ENCODE data around the gene SF3B1. TPM values are rescaled to one million over a fixed set of nuclear protein-coding genes. Genes with fewer than 3 reads are reported as not detected.
"Not testable (repeated sequence)": the region's sequence is repeated elsewhere in the genome, so short reads cannot be mapped to it uniquely, and the experiment has no call there.

SF3B1 gene
- total RNA-seq, 1 experiment from 2014 or later = 255 TPM

DNA sequence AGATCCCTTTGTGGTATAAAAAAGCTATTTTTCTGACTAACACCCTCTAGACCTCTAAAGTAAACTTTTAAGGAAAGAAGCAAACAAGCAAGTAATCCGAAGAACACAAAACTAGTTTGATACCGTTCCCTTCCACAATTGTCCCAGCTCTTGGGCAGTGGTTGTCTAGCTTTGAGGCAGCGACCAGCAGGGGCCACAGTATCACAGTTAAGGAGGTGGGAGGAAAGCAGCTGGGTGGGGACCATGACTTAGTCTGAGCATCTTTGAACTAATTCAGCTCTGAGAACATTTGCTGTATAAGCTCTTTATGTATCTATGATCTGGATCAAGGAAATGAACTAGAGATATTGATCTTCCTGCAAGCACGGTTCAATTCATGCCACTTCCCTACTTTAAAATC is 51.0 kb downstream of the SF3B1 start:
- DNase-seq (ENCODE audit: low spot score) = no peak
- in situ Hi-C loops (cut with HindIII; ENCODE audit: low sequenced_read_pairs) = no loop called here

- in situ Hi-C loops (cut with HindIII; ENCODE audit: low sequenced_read_pairs) = no loop called here
- no peak for DNase-seq (ENCODE audit: low spot score)
Measured at GRCh38 chr2:197381641-197382040, 53.2 kb downstream of the SF3B1 start.

- in situ Hi-C loops (cut with HindIII; ENCODE audit: low sequenced_read_pairs); DNase-seq (ENCODE audit: low spot score): not testable (repeated sequence)
Measured at GRCh38 chr2:197379918-197380309, 54.9 kb downstream of the SF3B1 start.

DNA sequence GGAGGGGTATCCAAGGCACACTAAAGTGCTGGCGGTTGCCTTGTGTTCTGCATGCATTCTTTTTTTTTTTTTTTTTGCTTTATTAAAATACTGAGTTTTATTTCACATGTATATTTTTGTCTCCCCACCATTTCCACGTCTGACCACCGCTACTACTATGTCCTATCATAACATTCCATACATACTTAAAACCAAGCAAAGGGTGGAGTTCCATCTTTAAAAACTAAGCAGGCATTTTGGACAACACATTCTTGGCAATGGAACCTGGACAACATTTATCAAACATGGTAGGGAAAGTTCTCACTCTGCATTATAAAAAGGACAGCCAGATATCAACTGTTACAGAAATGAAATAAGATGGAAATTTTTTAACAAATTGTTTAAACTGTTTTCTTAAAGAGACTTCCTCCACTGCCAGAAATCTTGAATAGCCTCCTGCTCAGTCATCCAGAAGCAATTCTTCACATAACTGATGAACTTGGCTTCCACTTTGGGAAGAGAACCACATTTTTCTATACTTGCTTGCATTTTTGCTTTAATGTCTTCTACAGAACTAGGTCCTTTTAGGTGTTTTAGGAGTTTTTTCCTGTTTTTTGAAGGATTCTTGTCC is 55.4 kb downstream of the SF3B1 start:
- DNase-seq (ENCODE audit: low spot score); in situ Hi-C loops (cut with HindIII; ENCODE audit: low sequenced_read_pairs): not testable (repeated sequence)

DNA sequence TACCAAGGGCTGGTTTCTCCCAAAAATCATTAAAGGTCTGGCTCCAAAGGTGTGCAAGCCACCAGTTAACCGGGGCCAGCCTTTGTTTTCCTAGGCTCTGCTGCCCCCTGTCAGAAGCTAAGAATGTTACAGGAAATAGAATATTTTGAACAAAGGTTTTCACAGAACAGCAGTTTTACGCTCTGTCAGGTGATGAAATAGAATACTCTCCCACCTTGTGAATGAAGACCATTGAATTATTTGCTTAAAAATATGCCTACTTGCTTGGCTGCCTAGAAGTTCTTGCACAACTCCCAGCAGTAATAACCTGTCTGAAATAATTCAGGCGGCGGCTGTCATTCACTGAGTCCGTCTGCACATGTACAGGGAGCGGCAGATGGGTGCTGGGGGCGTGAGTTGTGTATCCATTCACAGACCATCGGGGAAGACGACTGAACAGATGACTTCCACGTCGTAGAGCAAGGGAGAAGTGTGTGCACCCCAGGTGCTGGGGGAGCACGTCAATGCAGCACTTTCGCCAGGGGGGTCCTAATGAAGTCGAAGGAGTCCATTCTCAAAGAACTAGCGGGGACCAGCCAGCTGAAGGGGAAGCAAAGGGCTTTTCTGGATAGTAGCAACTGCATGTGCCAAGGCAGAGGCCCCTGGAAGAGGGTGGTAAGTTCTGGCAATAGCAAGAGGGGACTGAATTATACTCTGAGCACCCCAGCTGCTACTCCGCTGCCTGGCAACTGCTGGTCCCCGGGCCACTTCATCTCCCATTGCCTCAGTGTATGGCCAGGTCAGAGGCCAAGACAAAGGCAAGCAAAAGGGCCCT is 56.1 kb downstream of the SF3B1 start:
- in situ Hi-C loops (cut with HindIII; ENCODE audit: low sequenced_read_pairs) = no loop called here

GRCh38 chr2:197378086-197378485 is 56.7 kb downstream of the SF3B1 start:
- in situ Hi-C loops (cut with HindIII; ENCODE audit: low sequenced_read_pairs) = no loop called here
- no peak for DNase-seq (ENCODE audit: low spot score)

More for the DNA sequence above, 56.1 kb downstream of the SF3B1 start:
- DNase-seq (ENCODE audit: low spot score) = peak; percentile 84

GRCh38 chr2:197377670-197378069 is 57.2 kb downstream of the SF3B1 start:
- no peak for DNase-seq (ENCODE audit: low spot score)
- in situ Hi-C loops (cut with HindIII; ENCODE audit: low sequenced_read_pairs) = no loop called here

DNA sequence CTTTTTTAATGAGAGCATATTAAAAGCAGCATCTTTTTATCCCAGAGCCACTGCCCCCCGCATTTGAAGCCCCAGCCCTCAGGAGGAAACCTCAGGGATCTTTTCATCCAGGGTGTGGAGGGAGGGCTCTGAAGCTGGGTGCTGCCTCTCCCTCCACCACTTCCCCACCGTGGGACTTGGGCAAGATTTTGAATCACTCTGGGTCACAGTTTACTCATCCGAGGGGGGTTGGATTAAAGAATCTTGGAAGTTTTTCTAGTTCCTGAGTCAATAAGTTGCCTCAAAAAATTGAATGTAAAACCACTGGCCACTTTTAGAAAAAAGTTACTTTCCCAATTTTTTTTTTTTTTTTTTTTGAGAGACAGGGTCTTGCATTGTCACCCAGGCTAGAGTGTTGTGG is 62.2 kb downstream of the SF3B1 start:
- no peak for DNase-seq (ENCODE audit: low spot score)
- in situ Hi-C loops (cut with HindIII; ENCODE audit: low sequenced_read_pairs) = loop anchor here (25.0 kb wide), 1 partner anchor 160 kb away; no protein-coding TSS in a partner anchor

DNA sequence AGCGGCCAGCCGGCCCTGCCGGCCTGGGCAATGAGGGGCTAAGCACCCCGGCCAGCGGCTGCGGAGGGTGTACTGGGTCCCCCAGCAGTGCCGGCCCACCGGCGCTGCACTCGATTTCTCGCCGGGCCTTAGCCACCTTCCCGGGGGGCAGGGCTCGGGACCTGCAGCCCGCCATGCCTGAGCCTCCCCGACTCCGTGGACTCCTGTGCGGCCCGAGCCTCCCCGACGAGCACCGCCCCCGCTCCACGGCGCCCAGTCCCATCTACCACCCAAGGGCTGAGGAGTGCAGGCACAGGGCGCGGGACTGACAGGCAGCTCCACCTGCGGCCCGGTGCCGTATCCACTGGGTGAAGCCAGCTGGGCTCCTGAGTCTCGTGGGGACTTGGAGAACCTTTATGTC is 64.2 kb downstream of the SF3B1 start:
- in situ Hi-C loops (cut with HindIII; ENCODE audit: low sequenced_read_pairs) = loop anchor here (25.0 kb wide), 1 partner anchor 158 kb away; no protein-coding TSS in a partner anchor
- not testable (repeated sequence) for DNase-seq (ENCODE audit: low spot score)

DNA sequence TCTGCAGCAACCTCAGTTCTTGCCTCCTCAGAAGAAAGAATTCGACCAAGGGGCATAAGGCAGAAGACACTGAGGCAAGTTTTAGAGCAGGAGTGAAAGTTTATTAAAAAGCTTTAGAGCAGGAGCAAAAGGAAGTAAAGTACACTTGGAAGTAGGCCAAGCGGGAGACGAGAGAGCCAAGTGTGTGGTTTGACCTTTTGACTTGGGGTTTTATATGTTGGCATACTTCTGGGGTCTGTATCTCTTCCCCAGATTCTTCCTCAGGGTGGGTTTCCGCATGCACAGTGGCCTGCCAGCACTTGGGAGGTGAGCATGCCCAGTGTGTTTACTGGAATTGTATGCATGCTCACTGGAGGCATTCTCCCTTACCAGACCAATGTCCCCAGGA is 64.9 kb downstream of the SF3B1 start:
- no peak for DNase-seq (ENCODE audit: low spot score)
- in situ Hi-C loops (cut with HindIII; ENCODE audit: low sequenced_read_pairs) = loop anchor here (25.0 kb wide), 1 partner anchor 158 kb away; no protein-coding TSS in a partner anchor

DNA sequence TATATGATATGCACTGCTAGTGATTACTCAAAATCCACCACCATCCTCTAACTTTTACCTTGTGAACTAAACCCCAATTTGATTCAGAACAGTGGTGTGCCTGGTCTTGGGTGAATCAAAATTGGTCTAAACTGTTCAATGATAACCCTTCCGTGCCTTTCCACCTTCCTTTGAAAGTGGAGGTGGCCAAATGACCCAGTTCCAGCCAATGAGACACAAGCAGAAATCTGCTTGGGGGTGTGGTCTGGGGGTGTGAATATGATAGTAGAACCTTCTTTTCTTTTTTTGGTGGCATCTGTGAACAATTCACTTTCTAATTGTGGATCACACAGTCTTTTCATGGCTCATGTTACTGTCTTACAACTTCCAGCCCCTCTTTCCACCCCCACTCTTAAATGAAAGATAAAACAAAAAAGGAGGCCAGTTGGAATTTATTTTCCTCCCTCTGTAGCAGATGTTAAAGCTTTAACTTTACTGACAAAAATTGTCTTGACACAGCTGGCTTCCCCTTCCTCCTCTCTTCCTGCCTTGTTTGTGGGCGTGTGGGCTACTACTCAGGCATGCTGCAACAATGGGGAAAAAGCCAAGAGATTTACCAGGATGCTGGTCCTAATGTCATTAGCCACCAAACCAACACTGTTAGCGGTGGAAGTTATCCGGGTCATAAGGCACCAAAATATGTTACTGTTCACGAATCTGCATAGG is 65.4 kb downstream of the SF3B1 start:
- in situ Hi-C loops (cut with HindIII; ENCODE audit: low sequenced_read_pairs) = loop anchor here (25.0 kb wide), 1 partner anchor 157 kb away; no protein-coding TSS in a partner anchor
- no peak for DNase-seq (ENCODE audit: low spot score)

GRCh38 chr2:197368412-197368811 is 66.4 kb downstream of the SF3B1 start:
- in situ Hi-C loops (cut with HindIII; ENCODE audit: low sequenced_read_pairs) = loop anchor here (25.0 kb wide), 1 partner anchor 156 kb away; no protein-coding TSS in a partner anchor
- no peak for DNase-seq (ENCODE audit: low spot score)

GRCh38 chr2:197363998-197364397 is 70.8 kb downstream of the SF3B1 start:
- no peak for DNase-seq (ENCODE audit: low spot score)
- in situ Hi-C loops (cut with HindIII; ENCODE audit: low sequenced_read_pairs) = loop anchor here (25.0 kb wide), 1 partner anchor 152 kb away; no protein-coding TSS in a partner anchor

DNA sequence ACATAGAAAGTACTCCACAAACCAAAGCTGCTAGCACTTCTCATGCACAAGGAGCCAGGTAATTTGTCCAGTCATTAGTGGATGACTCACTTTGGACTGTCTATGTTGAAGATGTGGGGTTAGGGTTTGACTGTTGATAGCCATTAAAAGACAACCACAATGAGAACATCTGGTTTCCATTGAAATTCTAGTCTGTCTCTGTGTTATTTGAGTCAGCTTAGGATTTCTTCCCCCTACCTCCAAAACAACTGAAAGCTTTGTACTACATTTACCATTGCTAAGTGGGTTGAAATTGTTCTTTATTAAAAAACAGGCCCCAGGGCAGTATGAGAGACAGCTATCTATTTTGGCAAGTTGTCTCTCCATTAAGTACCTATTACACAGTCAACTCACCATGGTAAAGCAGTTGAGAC is 74.1 kb downstream of the SF3B1 start:
- DNase-seq (ENCODE audit: low spot score) = no peak
- in situ Hi-C loops (cut with HindIII; ENCODE audit: low sequenced_read_pairs) = loop anchor here (25.0 kb wide), 1 partner anchor 148 kb away; no protein-coding TSS in a partner anchor

- in situ Hi-C loops (cut with HindIII; ENCODE audit: low sequenced_read_pairs) = loop anchor here (25.0 kb wide), 1 partner anchor 148 kb away; no protein-coding TSS in a partner anchor
- DNase-seq (ENCODE audit: low spot score) = no peak
Measured at GRCh38 chr2:197359859-197360258, 75.0 kb downstream of the SF3B1 start.

DNA sequence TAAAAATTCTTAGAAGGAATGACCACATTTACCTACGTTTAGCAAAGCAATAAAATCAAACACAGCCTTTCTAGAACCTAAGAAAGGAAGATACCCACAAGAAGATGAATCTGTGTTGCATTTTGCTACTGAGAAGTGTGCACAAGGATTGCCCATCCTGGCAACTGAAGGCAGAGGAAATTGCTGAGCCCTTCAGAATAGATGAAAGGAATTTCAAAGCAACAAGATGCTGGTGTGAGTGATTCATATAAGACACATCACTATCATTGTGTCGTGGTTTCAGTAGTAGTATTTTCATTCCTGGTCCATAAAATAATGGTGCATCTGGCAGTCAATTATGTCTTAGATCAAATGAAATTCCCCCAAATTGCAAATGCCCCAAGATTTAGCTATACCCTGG is 75.9 kb downstream of the SF3B1 start:
- DNase-seq (ENCODE audit: low spot score) = no peak
- in situ Hi-C loops (cut with HindIII; ENCODE audit: low sequenced_read_pairs) = loop anchor here (25.0 kb wide), 1 partner anchor 147 kb away; no protein-coding TSS in a partner anchor

GRCh38 chr2:197357986-197358385 is 76.8 kb downstream of the SF3B1 start:
- DNase-seq (ENCODE audit: low spot score) = no peak
- in situ Hi-C loops (cut with HindIII; ENCODE audit: low sequenced_read_pairs) = loop anchor here (25.0 kb wide), 1 partner anchor 146 kb away; no protein-coding TSS in a partner anchor

GRCh38 chr2:197356136-197356535 is 78.7 kb downstream of the SF3B1 start:
- in situ Hi-C loops (cut with HindIII; ENCODE audit: low sequenced_read_pairs) = loop anchor here (25.0 kb wide), 1 partner anchor 144 kb away; no protein-coding TSS in a partner anchor
- DNase-seq (ENCODE audit: low spot score) = no peak

- in situ Hi-C loops (cut with HindIII; ENCODE audit: low sequenced_read_pairs) = loop anchor here (25.0 kb wide), 1 partner anchor 142 kb away; no protein-coding TSS in a partner anchor
- DNase-seq (ENCODE audit: low spot score) = no peak
Measured at GRCh38 chr2:197354169-197354558, 80.7 kb downstream of the SF3B1 start.
